Inferior parietal cortex (tissue), 1 donor: ENCODE data around the gene VASH2.

Source experiments
- DNase-seq: peaks from one replicate; pipeline ENCODE4 v3.0.0-alpha.2; 2016; ENCODE audit errors: extremely low spot score

VASH2 gene

DNA sequence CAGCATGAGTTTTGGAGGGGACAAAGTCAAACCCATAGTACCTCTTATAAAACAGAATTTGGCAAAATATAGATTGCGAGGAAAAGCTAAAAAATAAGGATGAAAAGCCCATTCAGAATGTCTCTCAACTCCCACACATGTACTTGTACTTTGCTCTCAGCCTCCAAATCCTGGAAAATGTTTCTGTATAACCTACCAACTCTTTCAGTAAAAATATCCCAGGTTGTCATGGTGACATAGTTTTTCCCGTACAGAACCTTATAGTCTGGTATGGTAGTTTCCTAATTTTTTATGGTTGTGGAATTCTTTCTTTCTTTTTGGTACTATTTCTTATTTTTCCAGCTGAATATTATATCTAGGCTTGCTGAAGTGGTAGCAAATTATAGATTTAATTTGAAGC, 85.2 kb downstream of the VASH2 start:
- DNase-seq: no peak
